GM18907 (cell line): ENCODE results near the gene PGM3.
"Not testable (repeated sequence)": the region's sequence is repeated elsewhere in the genome, so short reads cannot be mapped to it uniquely, and the experiment has no call there.

Experiments
- ATAC-seq: cut with Tn5 transposase; IDR thresholded peaks from one replicate; pipeline ENCODE4 v1.9.1; 2021; ENCODE audit warnings: mild to moderate bottlenecking, moderate library complexity; ENCODE audit not compliant: unreplicated experiment

The PGM3 gene, protein sequence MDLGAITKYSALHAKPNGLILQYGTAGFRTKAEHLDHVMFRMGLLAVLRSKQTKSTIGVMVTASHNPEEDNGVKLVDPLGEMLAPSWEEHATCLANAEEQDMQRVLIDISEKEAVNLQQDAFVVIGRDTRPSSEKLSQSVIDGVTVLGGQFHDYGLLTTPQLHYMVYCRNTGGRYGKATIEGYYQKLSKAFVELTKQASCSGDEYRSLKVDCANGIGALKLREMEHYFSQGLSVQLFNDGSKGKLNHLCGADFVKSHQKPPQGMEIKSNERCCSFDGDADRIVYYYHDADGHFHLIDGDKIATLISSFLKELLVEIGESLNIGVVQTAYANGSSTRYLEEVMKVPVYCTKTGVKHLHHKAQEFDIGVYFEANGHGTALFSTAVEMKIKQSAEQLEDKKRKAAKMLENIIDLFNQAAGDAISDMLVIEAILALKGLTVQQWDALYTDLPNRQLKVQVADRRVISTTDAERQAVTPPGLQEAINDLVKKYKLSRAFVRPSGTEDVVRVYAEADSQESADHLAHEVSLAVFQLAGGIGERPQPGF

DNA sequence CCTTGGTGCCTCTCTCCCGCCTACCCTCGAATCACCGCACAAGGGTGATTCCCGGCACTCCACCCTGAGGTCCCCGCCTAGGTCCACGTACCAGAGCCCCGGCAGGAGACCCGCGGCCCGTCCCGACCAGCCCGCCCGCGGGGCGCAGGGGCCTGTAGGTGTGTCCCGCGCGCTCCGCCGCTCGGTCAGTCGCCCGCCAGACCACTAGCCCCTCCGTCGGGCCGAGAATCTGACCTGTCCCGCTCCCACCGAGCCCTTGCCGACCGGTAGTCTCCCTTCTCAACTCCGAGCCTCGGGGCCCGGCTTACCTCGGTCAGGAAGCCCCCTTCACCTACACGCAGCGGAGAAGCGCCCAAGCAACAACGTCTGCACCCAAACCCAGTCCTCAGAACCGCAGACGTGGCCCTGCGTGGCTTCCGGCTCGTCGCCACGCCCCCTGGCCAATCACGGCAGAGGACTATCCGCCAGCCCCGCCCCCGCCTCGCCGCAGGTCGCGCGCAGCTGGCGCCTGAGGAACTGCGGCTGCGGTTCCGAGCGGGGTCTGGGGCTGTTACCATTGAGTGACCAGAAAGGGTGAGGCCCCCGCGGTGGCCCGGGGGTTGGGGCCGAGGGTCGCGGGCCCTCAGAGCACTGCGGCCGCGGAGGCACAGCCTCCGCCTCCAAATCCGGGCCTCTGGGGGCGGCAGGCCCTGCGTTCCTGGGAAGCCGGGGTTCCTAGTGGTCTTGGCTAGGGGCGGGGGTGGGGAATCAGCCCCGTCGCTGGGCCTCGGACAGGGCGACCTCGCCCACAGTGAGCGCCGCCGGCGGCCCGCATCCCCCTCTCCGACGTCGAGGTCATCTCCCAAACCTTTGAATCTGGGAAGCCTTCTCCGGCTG is at the start of gene PGM3, which contains the start of gene RWDD2A:
Gene PGM3 (minus strand): TSS at position 395 of the 876 bp plus-strand sequence. CDS start 2,253 bp downstream, outside the sequence.
Gene RWDD2A (plus strand): TSS at position 487 of the 876 bp plus-strand sequence. CDS start 1,095 bp downstream, outside the sequence.
- ATAC-seq: peak; percentile 98

DNA sequence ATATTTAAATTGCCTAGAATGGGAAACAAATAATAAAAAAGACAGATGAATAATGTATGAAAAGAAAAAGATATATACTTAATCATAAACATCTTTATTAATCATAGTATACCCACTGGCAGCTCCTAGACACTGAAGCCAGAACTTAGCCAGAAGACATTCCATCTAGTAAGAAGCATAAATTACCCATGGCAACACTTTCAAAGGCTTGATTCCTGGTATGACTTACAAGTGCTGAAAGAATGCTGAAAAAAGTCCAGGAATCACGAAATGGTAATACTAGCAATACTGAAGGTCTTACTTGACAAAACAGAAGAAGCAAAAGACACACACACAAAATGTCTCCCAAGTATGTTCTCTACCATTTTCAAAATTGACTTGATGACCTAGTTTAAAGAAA is 38.1 kb upstream of the PGM3 start:
- no peak for ATAC-seq

DNA sequence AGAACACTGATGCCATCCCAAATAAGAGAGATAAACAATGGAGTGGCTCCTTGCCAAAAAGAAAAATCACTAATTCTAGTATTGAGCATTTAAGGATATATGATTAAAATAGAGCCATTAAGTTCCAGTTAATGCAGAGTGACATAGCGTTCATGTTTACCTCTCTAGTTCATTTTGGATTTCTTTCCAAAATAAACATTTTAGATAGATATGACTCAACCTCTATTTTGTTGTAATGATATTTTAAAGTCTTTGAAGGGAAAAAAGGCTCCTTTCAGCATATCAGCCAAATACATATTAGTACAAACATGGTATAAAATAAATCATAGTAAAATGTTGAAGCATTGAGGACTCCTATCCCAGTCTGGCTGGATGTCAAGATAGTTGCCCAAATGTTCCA is 33.5 kb upstream of the PGM3 start:
- ATAC-seq: no peak

DNA sequence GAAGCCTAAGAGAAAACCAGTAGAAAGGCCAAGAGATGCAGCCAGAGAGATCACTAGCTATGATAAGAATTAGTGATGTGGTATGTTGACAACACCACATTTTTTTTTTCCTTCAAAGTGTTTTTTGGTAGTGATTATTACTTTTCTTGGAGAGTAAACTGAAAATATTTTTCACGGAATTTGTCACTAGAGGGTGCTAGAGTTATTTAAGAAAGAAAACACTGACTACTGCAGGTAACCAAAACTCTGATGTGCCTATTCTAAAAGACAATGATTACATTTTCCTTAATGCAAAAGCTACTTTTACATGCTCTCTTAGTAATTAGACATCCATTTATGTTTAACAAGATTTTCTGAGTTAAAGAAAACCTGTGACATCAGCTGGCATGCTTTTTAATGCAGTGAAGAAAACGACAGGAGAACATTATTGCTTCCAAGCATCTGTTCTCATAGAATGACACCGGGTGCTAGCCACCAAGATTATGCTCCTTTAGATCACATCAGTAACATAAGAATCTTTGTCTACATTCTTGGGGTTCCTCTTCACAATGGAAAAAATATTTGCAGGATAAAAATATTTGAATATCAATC is 28.9 kb upstream of the PGM3 start:
- no peak for ATAC-seq

DNA sequence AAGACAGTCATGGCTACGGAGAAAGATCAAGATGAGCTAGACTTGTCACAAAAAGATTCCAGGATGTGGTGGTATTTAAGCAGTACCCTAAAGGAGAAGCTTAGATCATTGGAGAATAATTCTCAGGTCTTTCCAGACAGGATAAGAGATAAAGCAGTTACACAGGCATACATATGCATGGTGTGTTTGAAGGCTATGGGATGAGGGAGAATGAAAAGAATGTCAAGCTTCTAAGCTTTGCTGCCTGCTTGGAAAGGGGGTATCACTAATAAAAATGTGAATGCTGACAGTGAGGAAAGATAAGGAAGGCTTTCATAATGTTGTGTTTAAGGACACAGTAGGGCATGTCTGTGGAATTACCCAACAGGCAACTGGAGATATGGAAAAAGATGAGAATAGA is 28.2 kb upstream of the PGM3 start:
- ATAC-seq: no peak

DNA sequence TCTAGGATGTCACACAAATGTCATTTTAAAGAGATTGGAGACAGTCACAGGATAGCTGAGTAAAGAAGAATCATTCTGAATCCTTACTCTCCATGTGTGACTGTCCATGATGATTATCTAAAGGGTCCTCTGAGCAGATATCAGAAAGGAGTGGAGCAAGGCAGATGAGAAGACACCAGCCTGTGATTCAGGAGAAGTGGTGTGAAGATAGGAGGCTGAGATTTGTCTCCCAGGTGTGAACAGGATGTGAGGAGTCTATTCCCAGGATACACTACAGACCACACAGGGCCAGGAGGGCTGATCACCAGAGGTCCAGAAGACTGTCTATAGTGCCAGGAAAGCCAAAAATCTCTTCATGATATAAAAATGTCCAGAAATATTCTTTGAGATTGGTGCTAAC is 27.1 kb upstream of the PGM3 start:
- no peak for ATAC-seq

DNA sequence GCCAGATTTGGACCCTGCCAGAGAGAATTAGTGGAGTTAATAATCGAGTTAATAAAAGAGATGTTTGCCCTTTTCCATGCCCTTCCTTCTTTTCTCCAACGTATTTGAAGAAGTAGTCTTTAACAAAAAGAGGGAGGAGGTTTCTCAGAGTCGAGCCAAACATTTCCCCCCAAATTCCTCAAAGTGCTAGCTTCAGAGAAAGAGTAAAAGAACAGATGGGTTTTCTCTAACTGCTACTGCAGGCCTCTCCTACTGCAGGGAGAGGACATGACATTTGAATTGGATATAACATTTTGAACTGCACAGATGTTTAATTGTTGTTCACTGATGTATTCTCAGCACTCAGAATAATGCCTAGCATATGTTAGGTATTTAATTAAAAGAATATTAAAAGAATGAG is 25.6 kb upstream of the PGM3 start:
- no peak for ATAC-seq

DNA sequence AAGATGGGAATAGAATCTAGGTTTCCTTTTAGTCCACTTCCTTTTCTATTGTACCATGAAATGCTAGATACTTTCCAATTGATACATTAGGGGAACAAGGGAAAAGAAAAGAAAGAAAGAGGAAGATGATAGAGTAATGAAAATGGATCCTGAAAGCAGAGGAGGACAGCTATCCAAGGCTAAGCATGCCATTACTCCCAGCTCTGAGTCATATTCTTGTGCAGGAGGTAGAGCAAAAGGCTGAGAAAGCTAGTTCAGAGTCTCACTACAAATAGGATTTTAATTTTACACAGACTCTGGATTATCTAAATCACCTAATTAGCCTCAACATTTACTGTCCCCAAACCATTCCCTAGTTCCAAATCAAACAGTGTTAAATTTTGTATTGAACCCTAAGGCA is 23.7 kb upstream of the PGM3 start:
- ATAC-seq: no peak

DNA sequence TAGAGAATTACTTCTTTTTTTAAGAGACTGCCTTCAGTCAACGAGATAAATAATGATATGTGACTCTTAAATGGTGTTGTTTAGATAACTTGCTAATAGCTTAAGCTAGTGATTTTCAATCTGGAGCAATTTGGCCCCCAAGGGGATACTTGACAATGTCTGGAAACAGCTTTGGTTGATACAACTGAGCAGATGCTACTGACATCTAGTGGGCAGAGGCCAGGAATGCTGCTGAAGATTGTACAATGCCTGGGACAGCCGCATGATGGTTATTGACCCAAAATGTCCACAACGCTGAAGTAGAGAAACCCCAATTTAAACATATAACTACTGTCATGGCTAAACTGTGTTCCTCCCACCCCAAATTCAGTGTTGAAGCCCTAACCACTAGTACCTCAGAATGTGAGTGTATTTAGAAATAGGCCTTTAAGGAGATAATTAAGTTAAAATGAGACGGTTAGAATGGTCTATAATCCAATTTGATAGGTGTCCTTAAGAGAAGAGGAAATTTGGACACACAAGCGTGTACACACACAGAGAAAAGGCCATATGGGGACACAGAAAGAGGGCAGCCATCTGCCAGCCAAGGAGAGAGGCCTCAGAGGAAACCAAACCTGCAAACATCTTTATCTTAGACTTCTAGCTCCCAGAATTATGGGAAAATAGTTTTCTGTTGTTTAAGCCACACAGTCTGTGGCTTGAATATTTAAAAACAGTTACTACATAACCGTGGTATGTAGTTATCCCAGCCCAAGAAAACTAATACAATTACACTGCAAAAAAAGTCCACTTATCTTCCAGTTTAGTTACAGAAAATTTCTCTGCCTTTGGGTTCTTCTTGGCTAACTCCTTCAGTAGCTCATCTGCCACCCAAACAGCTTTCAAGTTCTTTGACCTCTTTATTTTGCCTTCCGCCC is 22.3 kb upstream of the PGM3 start:
- ATAC-seq: peak; percentile 100

DNA sequence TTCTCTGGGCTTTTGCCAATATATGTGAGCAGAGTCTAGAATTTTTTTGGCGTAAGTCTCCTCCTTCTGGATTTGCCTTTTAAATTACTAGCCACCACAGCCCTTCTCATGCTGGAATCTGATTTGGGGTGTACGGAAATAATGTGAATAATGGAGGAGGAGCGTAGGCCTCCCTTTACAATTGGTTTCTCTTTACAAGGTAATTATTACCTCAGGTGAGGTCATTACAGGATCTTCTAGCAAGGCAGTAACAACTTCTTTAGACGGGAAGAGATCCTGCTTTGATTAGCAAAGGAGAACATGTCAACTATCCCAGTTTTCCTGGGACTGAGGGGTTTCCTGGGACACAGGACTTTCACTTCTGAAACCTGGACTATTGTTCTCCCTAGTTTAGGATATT is 9.0 kb upstream of the PGM3 start:
- no peak for ATAC-seq

DNA sequence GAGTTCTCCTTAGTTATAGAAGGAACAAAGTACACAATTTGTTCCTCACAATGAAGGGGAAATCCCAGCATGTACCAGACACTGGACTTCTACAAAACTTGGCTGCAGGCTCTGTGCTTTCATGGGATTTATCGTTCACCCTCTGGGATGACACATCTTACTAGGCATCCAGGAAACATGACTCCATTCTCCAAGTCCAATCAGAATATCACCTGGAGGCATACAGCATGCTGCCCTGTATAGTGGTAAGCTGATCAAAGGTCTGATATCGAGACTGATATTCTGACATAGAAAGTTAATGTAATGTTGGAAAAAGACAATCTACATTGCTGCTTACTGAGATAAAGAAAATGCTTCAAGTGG is 6.8 kb upstream of the PGM3 start:
- no peak for ATAC-seq

DNA sequence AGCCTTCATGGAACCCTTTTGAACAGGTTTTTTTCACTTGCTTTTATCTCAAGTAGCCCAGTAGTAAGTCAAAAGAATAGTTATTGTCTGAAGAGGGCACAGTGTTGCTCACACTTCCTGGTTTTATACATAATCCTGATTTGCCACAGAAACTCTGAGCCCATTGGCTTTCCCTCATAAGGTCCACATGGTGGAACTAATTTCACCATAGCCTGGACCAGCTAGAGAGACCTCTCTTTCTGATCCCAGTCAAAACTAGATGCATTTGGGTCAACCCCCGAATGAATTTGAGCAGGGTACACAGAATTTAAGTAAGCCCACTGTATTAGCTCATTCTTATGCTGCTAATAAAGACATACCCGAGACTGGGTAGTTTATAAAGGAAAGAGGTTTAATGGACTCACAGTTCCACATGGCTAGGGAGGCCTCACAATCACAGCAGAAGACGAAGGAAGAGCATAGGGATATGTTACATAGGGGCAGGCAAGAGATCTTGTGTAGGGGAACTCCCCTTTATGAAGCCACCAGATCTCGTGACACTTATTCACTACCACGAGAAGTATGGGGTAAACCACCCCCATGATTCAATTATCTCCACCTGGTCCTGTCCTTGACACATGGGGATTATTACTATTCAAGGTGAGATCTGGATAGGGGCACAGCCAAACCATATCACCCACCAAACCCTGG is 6.3 kb upstream of the PGM3 start:
- ATAC-seq: peak; percentile 68

DNA sequence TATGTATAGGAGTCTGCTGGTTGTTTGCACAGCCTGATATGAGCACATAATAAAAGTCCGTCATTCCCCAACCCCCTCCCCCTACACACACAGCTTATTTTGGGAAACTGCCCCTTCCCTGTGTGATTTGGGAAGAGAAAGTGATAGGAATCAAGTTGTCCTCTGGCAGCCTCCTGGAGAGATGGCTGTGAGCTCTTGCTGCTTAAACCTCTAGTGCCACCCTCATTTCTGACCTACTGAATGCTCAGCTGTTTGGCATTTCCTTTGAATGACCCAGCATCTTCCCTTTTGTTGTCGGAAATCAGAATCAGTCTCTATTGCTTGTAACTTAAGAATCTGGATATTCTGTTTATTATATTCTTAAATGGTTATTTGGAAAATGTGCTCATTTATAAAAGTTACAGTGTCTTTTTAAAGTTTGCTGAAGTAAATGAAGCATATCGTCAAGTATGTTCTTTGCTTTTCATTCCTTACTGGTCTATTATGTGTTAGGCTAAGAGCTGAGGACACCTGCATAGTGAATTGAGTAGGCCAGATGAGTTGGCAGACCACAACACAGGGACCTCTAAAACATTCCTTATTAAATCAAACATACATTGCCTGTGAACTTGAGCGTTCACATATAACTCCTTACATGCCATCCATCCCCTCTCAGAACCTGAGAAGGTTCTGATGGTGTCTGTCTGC is 5.6 kb upstream of the PGM3 start:
- no peak for ATAC-seq

DNA sequence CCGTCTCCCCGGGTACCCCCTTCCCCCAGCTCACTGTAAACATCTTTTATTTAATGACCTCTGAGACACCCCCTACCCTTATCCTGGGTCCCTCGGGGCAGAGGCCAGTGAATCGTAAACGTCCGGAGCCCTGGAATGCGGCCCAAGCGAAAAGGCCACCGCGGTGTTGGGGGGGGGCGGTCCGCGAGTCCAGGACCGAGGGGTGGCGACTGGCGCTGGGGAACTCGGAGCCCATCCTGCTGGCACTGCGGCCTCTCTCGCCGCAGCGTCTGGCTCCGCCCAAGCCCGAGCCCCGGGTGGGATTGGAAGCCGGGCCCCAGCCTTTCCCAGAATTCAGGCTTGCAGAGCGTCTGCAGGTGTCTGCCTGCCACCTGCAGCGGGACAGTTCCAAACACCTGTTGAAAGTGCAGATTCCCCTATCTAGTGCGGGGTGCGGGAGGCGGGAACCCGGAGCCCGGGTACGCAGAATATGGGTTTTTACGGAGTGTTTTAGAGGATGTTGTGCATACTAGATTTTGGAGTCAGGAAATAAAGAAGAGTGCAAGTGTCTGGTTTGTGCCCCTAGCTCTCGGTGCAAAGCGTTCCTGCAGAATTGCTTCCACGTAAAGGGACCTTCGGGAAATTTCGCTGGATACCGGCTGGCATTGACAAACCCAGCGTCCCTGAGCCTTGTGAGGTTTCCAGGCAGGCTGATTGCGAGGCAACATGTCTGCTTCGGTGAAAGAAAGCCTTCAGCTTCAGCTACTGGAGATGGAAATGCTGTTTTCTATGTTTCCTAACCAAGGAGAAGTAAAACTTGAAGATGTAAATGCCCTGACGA is 892 bp upstream of the PGM3 start:
- peak; percentile 32 for ATAC-seq

DNA sequence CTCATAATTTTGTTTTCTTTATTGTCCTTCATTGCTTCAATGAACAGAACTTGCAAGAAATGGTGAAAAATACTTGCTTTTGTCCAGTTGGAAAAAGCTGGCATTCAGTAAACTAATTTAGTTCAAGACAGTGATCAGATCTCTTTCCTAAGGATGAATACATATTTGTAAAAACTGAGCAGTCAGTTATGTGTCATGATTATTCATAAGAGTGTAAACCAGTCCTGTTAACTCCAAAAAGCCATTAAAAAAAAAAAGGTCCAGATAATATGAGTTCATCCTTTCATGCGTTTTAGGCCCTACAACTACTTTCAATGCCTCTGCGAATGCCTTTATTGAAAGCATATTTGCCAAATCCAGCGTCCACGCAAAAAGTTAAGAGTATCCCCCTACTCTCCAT is 609 bp downstream of the PGM3 start:
- no peak for ATAC-seq

DNA sequence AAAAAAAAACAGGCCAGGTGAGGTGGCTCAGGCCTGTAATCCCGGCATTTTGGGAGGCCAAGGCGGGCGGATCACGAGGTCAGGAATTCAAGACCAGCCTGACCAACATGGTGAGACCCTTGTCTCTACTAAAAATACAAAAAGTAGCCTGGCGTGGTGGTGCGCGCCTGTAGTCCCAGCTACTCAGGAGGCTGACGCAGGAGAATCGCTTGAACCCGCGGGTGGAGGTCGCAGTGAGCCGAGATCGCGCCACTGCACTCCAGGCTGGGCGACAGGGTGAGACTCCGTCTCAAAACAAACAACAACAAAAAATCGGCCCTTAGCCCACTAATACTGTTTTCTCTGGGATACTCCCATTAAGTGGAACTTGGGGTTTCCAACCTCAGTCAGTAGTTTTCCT is 1.1 kb downstream of the PGM3 start:
- not testable (repeated sequence) for ATAC-seq

DNA sequence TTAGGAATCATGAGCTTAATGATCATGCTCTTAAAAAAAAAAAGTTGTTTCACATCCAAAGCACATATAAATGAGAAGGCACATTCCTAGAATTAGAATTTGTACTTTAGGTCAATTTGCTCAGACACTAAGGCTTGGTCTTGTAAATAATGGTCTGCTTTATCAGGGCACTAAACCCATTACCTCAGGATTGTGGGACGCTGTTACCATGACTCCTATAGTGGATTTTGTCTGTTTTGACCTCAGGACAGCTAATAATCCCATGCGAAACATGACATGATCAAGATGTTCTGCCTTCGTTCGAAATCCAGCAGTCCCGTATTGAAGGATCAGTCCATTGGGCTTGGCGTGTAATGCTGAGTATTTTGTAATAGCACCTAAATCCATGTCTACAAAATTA is 2.4 kb downstream of the PGM3 start:
- no peak for ATAC-seq

DNA sequence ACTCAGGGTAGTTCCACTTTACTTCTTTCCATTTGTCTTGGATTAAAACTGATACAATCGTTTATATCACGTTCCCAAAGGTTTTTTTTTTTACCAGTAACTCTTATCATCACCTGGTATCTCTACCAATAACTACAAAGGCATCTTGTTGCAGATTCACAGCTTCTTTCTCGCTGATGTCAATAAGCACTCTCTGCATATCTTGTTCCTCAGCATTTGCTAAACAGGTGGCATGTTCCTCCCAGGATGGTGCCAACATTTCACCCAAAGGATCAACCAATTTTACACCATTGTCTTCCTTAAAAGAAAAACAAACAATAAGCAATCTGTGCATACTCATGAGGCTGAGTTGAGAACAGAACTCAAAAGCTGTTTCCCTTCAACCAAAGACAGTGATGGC is 4.6 kb downstream of the PGM3 start:
- no peak for ATAC-seq
